Measurements from ENCODE around the gene ZMIZ2. TPM values are rescaled to one million over a fixed set of nuclear protein-coding genes. Genes with fewer than 3 reads are reported as not detected.
"Not testable (repeated sequence)": the region's sequence is repeated elsewhere in the genome, so short reads cannot be mapped to it uniquely, and the experiment has no call there.

Gene ZMIZ2
- total and polyA plus RNA-seq, 2 donors (not counting 1 experiment from before 2014, with no cell fraction given) = 3.9 to 9.1 TPM

DNA sequence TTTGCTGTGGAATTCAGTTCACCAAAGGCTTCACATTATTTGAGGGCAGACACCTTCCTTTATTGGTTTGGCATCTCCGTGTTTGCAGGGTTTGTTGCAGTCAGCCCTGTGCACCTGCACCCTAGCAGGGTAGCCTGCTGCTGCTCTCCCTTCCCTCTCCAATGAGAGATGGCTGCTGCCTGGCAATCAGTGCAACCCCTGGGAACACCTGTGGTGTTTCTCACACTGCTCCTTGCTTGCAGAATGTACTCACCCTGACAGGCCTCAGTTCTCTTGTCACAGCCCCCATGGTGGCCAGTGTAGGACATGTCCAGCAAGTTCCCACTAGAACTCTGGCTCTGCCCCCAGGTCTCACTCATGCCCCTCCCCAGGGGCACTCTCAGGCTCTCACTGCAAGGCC, 35.7 kb downstream of the ZMIZ2 start:
- Histone ChIP-seq H3K79me2 (ENCODE audit: control insufficient read depth, insufficient read depth, low read length) (no peaks in the 10 kb centered on the region), H3K36me3 (ENCODE audit: control insufficient read depth, insufficient read depth, low read length) (no peaks in the 10 kb centered on the region), H3K4me3 (replicated peaks in 1 of 4; ENCODE audit: control extremely low read depth in 1 of 4, insufficient read depth in 1 of 4, low read depth in 3 of 4, low read length in 4 of 4) (no peak overlapping the region), H3K27ac (ENCODE audit: insufficient read depth, low read length) (no peak overlapping the region), H3K9me3 (ENCODE audit: control insufficient read depth, insufficient read depth, low read depth, low read length) (no peaks in the 10 kb centered on the region), H3K4me2 (ENCODE audit: extremely low read depth, insufficient read depth, low read length) (no peak overlapping the region), H3K9ac (ENCODE audit: insufficient read depth, low read length) (no peak overlapping the region), H2AFZ (ENCODE audit: low read length) (no peak overlapping the region), H3K4me1 (ENCODE audit: control insufficient read depth, extremely low read depth, insufficient read depth, low read length) (no peaks in the 10 kb centered on the region), H4K20me1 (ENCODE audit: control insufficient read depth, extremely low read depth, insufficient read depth, low read length) (no peaks in the 10 kb centered on the region), H3K27me3 (ENCODE audit: control insufficient read depth, insufficient read depth, low read length) (no peaks in the 10 kb centered on the region)
- TF ChIP-seq, protein P1, sequence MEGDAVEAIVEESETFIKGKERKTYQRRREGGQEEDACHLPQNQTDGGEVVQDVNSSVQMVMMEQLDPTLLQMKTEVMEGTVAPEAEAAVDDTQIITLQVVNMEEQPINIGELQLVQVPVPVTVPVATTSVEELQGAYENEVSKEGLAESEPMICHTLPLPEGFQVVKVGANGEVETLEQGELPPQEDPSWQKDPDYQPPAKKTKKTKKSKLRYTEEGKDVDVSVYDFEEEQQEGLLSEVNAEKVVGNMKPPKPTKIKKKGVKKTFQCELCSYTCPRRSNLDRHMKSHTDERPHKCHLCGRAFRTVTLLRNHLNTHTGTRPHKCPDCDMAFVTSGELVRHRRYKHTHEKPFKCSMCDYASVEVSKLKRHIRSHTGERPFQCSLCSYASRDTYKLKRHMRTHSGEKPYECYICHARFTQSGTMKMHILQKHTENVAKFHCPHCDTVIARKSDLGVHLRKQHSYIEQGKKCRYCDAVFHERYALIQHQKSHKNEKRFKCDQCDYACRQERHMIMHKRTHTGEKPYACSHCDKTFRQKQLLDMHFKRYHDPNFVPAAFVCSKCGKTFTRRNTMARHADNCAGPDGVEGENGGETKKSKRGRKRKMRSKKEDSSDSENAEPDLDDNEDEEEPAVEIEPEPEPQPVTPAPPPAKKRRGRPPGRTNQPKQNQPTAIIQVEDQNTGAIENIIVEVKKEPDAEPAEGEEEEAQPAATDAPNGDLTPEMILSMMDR (conservative IDR thresholded peaks at IDR 0.05 in 1 of 2, IDR thresholded peaks at IDR 0.05 in 1 of 2; ENCODE audit: low read depth in 1 of 2, low read length in 2 of 2) = no peak
- TF ChIP-seq EZH2 (IDR thresholded peaks at IDR 0.05; ENCODE audit: low read length, missing control alignments) = no peak
- no peak for DNase-seq (ENCODE audit: low read depth in 2 of 2)

DNA sequence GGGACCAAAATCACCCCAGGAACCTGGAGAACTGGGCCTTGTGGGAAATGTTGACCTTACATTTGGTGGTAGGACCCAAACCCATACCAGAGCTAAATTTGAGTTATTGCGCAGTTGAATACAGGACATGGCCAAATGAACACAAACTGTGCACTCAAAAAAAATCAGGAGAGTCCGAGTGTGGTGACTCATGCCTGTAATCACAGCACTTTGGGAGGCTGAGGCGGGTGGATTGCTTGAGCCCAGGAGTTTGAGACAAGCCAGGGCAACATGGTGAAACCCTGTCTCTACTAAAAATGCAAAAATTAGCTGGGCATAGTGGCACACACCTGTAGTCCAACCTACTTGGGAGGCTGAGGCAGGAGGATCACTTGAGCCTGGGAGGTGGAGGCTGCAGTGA, 36.6 kb downstream of the ZMIZ2 start:
- not testable (repeated sequence) for H3K4me3 ChIP-seq (replicated peaks in 1 of 4; ENCODE audit: control extremely low read depth in 1 of 4, insufficient read depth in 1 of 4, low read depth in 3 of 4, low read length in 4 of 4)

GRCh38 chr7:44787041-44787440, 38.4 kb downstream of the ZMIZ2 start:
- H3K36me3 ChIP-seq (ENCODE audit: control insufficient read depth, insufficient read depth, low read length) = no peaks in the 10 kb centered on the region
- H3K27me3 ChIP-seq (ENCODE audit: control insufficient read depth, insufficient read depth, low read length) = no peaks in the 10 kb centered on the region
- no peak overlapping the region for H3K4me3 ChIP-seq (replicated peaks in 1 of 4; ENCODE audit: control extremely low read depth in 1 of 4, insufficient read depth in 1 of 4, low read depth in 3 of 4, low read length in 4 of 4)
- H2AFZ ChIP-seq (ENCODE audit: low read length) = no peak overlapping the region
- H3K27ac ChIP-seq (ENCODE audit: insufficient read depth, low read length) = no peak overlapping the region
- no peak for DNase-seq (ENCODE audit: low read depth in 2 of 2)
- H3K4me2 ChIP-seq (ENCODE audit: extremely low read depth, insufficient read depth, low read length) = no peak overlapping the region
- no peaks in the 10 kb centered on the region for H4K20me1 ChIP-seq (ENCODE audit: control insufficient read depth, extremely low read depth, insufficient read depth, low read length)
- no peak for TF ChIP-seq EZH2 (IDR thresholded peaks at IDR 0.05; ENCODE audit: low read length, missing control alignments)
- TF ChIP-seq, protein P1 (conservative IDR thresholded peaks at IDR 0.05 in 1 of 2, IDR thresholded peaks at IDR 0.05 in 1 of 2; ENCODE audit: low read depth in 1 of 2, low read length in 2 of 2) = no peak
- H3K79me2 ChIP-seq (ENCODE audit: control insufficient read depth, insufficient read depth, low read length) = no peaks in the 10 kb centered on the region
- H3K9me3 ChIP-seq (ENCODE audit: control insufficient read depth, insufficient read depth, low read depth, low read length) = no peaks in the 10 kb centered on the region
- H3K9ac ChIP-seq (ENCODE audit: insufficient read depth, low read length) = no peak overlapping the region
- no peaks in the 10 kb centered on the region for H3K4me1 ChIP-seq (ENCODE audit: control insufficient read depth, extremely low read depth, insufficient read depth, low read length)

More for the DNA sequence above, 36.6 kb downstream of the ZMIZ2 start:
- not testable (repeated sequence) for H3K27me3 ChIP-seq (ENCODE audit: control insufficient read depth, insufficient read depth, low read length); H3K36me3 ChIP-seq (ENCODE audit: control insufficient read depth, insufficient read depth, low read length); H3K4me1 ChIP-seq (ENCODE audit: control insufficient read depth, extremely low read depth, insufficient read depth, low read length); H3K4me2 ChIP-seq (ENCODE audit: extremely low read depth, insufficient read depth, low read length); H3K27ac ChIP-seq (ENCODE audit: insufficient read depth, low read length); H3K9me3 ChIP-seq (ENCODE audit: control insufficient read depth, insufficient read depth, low read depth, low read length); H3K79me2 ChIP-seq (ENCODE audit: control insufficient read depth, insufficient read depth, low read length); H2AFZ ChIP-seq (ENCODE audit: low read length); H4K20me1 ChIP-seq (ENCODE audit: control insufficient read depth, extremely low read depth, insufficient read depth, low read length); DNase-seq (ENCODE audit: low read depth in 2 of 2); H3K9ac ChIP-seq (ENCODE audit: insufficient read depth, low read length)
